ENCODE measurements around the gene CDK14.

The CDK14 gene

GRCh38 chr7:90666186-90666585 lies 70.1 kb downstream of the CDK14 start:
- H3K9me2 ChIP-seq (ENCODE audit: low read depth, low read length): no peaks in the 10 kb centered on the region
- no peaks in the 10 kb centered on the region for H3F3A ChIP-seq (ENCODE audit: insufficient read depth, low read length)
- H3K4me3 ChIP-seq (ENCODE audit: low read depth, low read length, poor library complexity, severe bottlenecking): no peak overlapping the region
- H3K27ac ChIP-seq (ENCODE audit: low read depth, low read length, poor library complexity, severe bottlenecking): no peak overlapping the region
- TF ChIP-seq, protein P1, sequence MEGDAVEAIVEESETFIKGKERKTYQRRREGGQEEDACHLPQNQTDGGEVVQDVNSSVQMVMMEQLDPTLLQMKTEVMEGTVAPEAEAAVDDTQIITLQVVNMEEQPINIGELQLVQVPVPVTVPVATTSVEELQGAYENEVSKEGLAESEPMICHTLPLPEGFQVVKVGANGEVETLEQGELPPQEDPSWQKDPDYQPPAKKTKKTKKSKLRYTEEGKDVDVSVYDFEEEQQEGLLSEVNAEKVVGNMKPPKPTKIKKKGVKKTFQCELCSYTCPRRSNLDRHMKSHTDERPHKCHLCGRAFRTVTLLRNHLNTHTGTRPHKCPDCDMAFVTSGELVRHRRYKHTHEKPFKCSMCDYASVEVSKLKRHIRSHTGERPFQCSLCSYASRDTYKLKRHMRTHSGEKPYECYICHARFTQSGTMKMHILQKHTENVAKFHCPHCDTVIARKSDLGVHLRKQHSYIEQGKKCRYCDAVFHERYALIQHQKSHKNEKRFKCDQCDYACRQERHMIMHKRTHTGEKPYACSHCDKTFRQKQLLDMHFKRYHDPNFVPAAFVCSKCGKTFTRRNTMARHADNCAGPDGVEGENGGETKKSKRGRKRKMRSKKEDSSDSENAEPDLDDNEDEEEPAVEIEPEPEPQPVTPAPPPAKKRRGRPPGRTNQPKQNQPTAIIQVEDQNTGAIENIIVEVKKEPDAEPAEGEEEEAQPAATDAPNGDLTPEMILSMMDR (IDR thresholded peaks at IDR 0.05; ENCODE audit: low read length): no peak
- no peak for TF ChIP-seq EZH2 (IDR thresholded peaks at IDR 0.05; ENCODE audit: borderline replicate concordance, low read length)
- no peak overlapping the region for H3K4me2 ChIP-seq (ENCODE audit: low read length)
- H4K20me1 ChIP-seq (ENCODE audit: insufficient read depth, low read length): no peaks in the 10 kb centered on the region
- H3K36me3 ChIP-seq (ENCODE audit: insufficient read depth, low read length): no peaks in the 10 kb centered on the region
- H3K9ac ChIP-seq (ENCODE audit: low read length): no peak overlapping the region
- H3K27me3 ChIP-seq (ENCODE audit: insufficient read depth, low read length): no peaks in the 10 kb centered on the region
- H2AFZ ChIP-seq (ENCODE audit: low read length): no peak overlapping the region
- no peaks in the 10 kb centered on the region for H3K4me1 ChIP-seq (ENCODE audit: insufficient read depth, low read length, severe bottlenecking)
- no peaks in the 10 kb centered on the region for H3K79me2 ChIP-seq (ENCODE audit: insufficient read depth, low read length)
- H3K9me3 ChIP-seq (ENCODE audit: low read length): no peaks in the 10 kb centered on the region

DNA sequence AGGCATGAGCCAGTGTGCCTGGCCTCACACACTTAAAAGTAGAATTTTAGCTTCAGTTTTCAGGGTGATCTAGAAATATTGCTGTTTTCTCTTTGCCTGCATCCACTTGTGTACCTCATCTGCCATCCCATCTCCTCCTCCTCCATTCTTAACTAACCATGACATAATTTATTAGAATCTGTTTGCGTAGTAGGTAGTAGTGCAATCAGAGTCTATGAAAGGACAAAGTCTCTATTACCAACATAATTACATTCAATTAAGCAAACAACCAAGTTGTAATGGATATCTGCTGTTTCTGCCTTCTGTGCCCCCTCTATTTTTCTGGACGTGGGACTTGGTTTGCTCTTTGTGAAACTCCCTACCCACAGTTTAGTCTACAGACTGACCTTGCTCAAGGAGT lies 72.9 kb downstream of the CDK14 start:
- Histone ChIP-seq H2AFZ (ENCODE audit: low read length) (no peak overlapping the region), H3K4me3 (ENCODE audit: low read depth, low read length, poor library complexity, severe bottlenecking) (no peak overlapping the region), H3K9me3 (ENCODE audit: low read length) (no peaks in the 10 kb centered on the region), H3K27me3 (ENCODE audit: insufficient read depth, low read length) (no peaks in the 10 kb centered on the region), H3K4me1 (ENCODE audit: insufficient read depth, low read length, severe bottlenecking) (no peaks in the 10 kb centered on the region), H3K9ac (ENCODE audit: low read length) (no peak overlapping the region), H3F3A (ENCODE audit: insufficient read depth, low read length) (no peaks in the 10 kb centered on the region), H3K4me2 (ENCODE audit: low read length) (no peak overlapping the region), H3K36me3 (ENCODE audit: insufficient read depth, low read length) (no peaks in the 10 kb centered on the region), H4K20me1 (ENCODE audit: insufficient read depth, low read length) (no peaks in the 10 kb centered on the region), H3K9me2 (ENCODE audit: low read depth, low read length) (no peaks in the 10 kb centered on the region), H3K27ac (ENCODE audit: low read depth, low read length, poor library complexity, severe bottlenecking) (no peak overlapping the region), H3K79me2 (ENCODE audit: insufficient read depth, low read length) (no peaks in the 10 kb centered on the region)
- TF ChIP-seq, protein P1 (IDR thresholded peaks at IDR 0.05; ENCODE audit: low read length): no peak
- no peak for TF ChIP-seq EZH2 (IDR thresholded peaks at IDR 0.05; ENCODE audit: borderline replicate concordance, low read length)

- no peaks in the 10 kb centered on the region for H3K36me3 ChIP-seq (ENCODE audit: insufficient read depth, low read length)
- no peak overlapping the region for H3K9ac ChIP-seq (ENCODE audit: low read length)
- H2AFZ ChIP-seq (ENCODE audit: low read length): no peak overlapping the region
- no peak overlapping the region for H3K4me2 ChIP-seq (ENCODE audit: low read length)
- no peaks in the 10 kb centered on the region for H3F3A ChIP-seq (ENCODE audit: insufficient read depth, low read length)
- H3K79me2 ChIP-seq (ENCODE audit: insufficient read depth, low read length): no peaks in the 10 kb centered on the region
- TF ChIP-seq, protein P1 (IDR thresholded peaks at IDR 0.05; ENCODE audit: low read length): no peak
- no peak for TF ChIP-seq EZH2 (IDR thresholded peaks at IDR 0.05; ENCODE audit: borderline replicate concordance, low read length)
- no peaks in the 10 kb centered on the region for H3K9me3 ChIP-seq (ENCODE audit: low read length)
- H3K27me3 ChIP-seq (ENCODE audit: insufficient read depth, low read length): no peaks in the 10 kb centered on the region
- H3K4me3 ChIP-seq (ENCODE audit: low read depth, low read length, poor library complexity, severe bottlenecking): no peak overlapping the region
- no peaks in the 10 kb centered on the region for H3K9me2 ChIP-seq (ENCODE audit: low read depth, low read length)
- H3K4me1 ChIP-seq (ENCODE audit: insufficient read depth, low read length, severe bottlenecking): no peaks in the 10 kb centered on the region
- H4K20me1 ChIP-seq (ENCODE audit: insufficient read depth, low read length): no peaks in the 10 kb centered on the region
- H3K27ac ChIP-seq (ENCODE audit: low read depth, low read length, poor library complexity, severe bottlenecking): no peak overlapping the region
Observed at GRCh38 chr7:90669492-90669891, 73.4 kb downstream of the CDK14 start.
